ENCODE data around the gene SLF2. TPM values are rescaled to one million over a fixed set of nuclear protein-coding genes. Genes with fewer than 3 reads are reported as not detected.

SLF2 gene
- total RNA-seq, 1 donor from 2014 or later = 46.1 TPM

GRCh38 chr10:101000127-101000914 is 87.6 kb downstream of the SLF2 start:
- peaks cover 4% of the 10 kb centered on the region for H3K36me3 Mint-ChIP-seq
- peak overlapping the region; percentile 90 for H3K27ac Mint-ChIP-seq
- H3K4me1 Mint-ChIP-seq (ENCODE audit: unreplicated experiment) = peaks cover 19% of the 10 kb centered on the region
- no peaks in the 10 kb centered on the region for H3K27me3 Mint-ChIP-seq
- no peak for TF ChIP-seq CTCF (conservative IDR thresholded peaks at IDR 0.05)
- H3K9me3 Mint-ChIP-seq = no peaks in the 10 kb centered on the region
- peak overlapping the region; percentile 90 for H3K4me3 Mint-ChIP-seq
- DNase-seq (ENCODE audit: extremely low spot score, unreplicated experiment) = no peak

GRCh38 chr10:101000915-101001658 is 88.3 kb downstream of the SLF2 start:
- peak overlapping the region; percentile 90 for H3K4me3 Mint-ChIP-seq

GRCh38 chr10:101001659-101002035 is 88.9 kb downstream of the SLF2 start:
- H3K27ac Mint-ChIP-seq = no peak overlapping the region

More at GRCh38 chr10:101000915-101001658, 88.3 kb downstream of the SLF2 start:
- H3K27me3 Mint-ChIP-seq = no peaks in the 10 kb centered on the region
- TF ChIP-seq CTCF (conservative IDR thresholded peaks at IDR 0.05) = no peak
- peak overlapping the region; percentile 90 for H3K27ac Mint-ChIP-seq
- DNase-seq (ENCODE audit: extremely low spot score, unreplicated experiment) = no peak
- peaks cover 11% of the 10 kb centered on the region for H3K4me1 Mint-ChIP-seq (ENCODE audit: unreplicated experiment)
- peaks cover 4% of the 10 kb centered on the region for H3K36me3 Mint-ChIP-seq
- no peaks in the 10 kb centered on the region for H3K9me3 Mint-ChIP-seq

GRCh38 chr10:101002456-101002855 is 89.7 kb downstream of the SLF2 start:
- no peak for TF ChIP-seq CTCF (conservative IDR thresholded peaks at IDR 0.05)
- Mint-ChIP-seq H3K9me3 (no peaks in the 10 kb centered on the region), H3K4me3 (no peak overlapping the region)

More at GRCh38 chr10:101001659-101002035, 88.9 kb downstream of the SLF2 start:
- Mint-ChIP-seq H3K36me3 (peaks cover 4% of the 10 kb centered on the region), H3K4me3 (peak overlapping the region; percentile 90), H3K4me1 (ENCODE audit: unreplicated experiment) (peaks cover 10% of the 10 kb centered on the region), H3K9me3 (no peaks in the 10 kb centered on the region), H3K27me3 (no peaks in the 10 kb centered on the region)
- TF ChIP-seq CTCF (conservative IDR thresholded peaks at IDR 0.05) = no peak
- no peak for DNase-seq (ENCODE audit: extremely low spot score, unreplicated experiment)

GRCh38 chr10:101003639-101004206 is 91.0 kb downstream of the SLF2 start:
- no peaks in the 10 kb centered on the region for H3K27me3 Mint-ChIP-seq
- peaks cover under 1% of the 10 kb centered on the region for H3K36me3 Mint-ChIP-seq
- H3K9me3 Mint-ChIP-seq = no peaks in the 10 kb centered on the region
- H3K4me3 Mint-ChIP-seq = no peak overlapping the region
- H3K27ac Mint-ChIP-seq = no peak overlapping the region
- TF ChIP-seq CTCF (conservative IDR thresholded peaks at IDR 0.05) = no peak
- H3K4me1 Mint-ChIP-seq (ENCODE audit: unreplicated experiment) = peaks cover 7% of the 10 kb centered on the region
- no peak for DNase-seq (ENCODE audit: extremely low spot score, unreplicated experiment)

More at GRCh38 chr10:101002456-101002855, 89.7 kb downstream of the SLF2 start:
- Mint-ChIP-seq H3K27me3 (no peaks in the 10 kb centered on the region), H3K27ac (no peak overlapping the region), H3K4me1 (ENCODE audit: unreplicated experiment) (peaks cover 10% of the 10 kb centered on the region), H3K36me3 (peaks cover 4% of the 10 kb centered on the region)
- no peak for DNase-seq (ENCODE audit: extremely low spot score, unreplicated experiment)

Measured in type B pancreatic cell (in vitro differentiated cells).